H1 (cell line): Measurements from ENCODE around the gene ZNF284. TPM values are rescaled to one million over a fixed set of nuclear protein-coding genes. Genes with fewer than 3 reads are reported as not detected.

Experiments
- ASH2L ChIP-seq: fragments of 200-600, 300-600 bp; sonication (generic); IDR thresholded peaks from one replicate; pipeline ENCODE4 v1.7.1; 2017; ENCODE audit warnings: low read length
- ATF2 ChIP-seq: IDR thresholded peaks from 2 replicates; pipeline ENCODE4 v1.6.1; 2012; ENCODE audit warnings: low read length, inconsistent platforms
- ATF3 ChIP-seq: IDR thresholded peaks from 2 replicates; pipeline ENCODE4 v1.6.1; 2011; ENCODE audit warnings: low read depth, mild to moderate bottlenecking, low read length; ENCODE audit not compliant: insufficient read depth
- BACH1 ChIP-seq: IDR thresholded peaks from 2 replicates; pipeline ENCODE4 v1.6.1; 2012; ENCODE audit warnings: low read length, improper control_type of control experiment
- CHD1 ChIP-seq: IDR thresholded peaks from 2 replicates; pipeline ENCODE4 v1.6.1; 2012; ENCODE audit warnings: low read depth, low read length, improper control_type of control experiment
- CHD2 ChIP-seq: IDR thresholded peaks from 2 replicates; pipeline ENCODE4 v1.6.1; 2012; ENCODE audit warnings: low read length, improper control_type of control experiment
- CREB1 ChIP-seq: IDR thresholded peaks from 2 replicates; pipeline ENCODE4 v1.6.1; 2012; ENCODE audit warnings: inconsistent platforms
- GTF2F1 ChIP-seq: IDR thresholded peaks from 2 replicates; pipeline ENCODE4 v1.6.1; 2012; ENCODE audit warnings: low read depth, low read length, improper control_type of control experiment, borderline replicate concordance
- PHF8 ChIP-seq: fragments of 200-600 bp; sonication (generic); conservative IDR thresholded peaks from 2 replicates; pipeline ENCODE4 v1.7.1; 2012; ENCODE audit warnings: low read depth, mild to moderate bottlenecking, inconsistent platforms, low read length, moderate library complexity
- POLR2A ChIP-seq, 2 experiments: IDR thresholded peaks; 1 replicate in 1 of 2; 2 replicates in 1 of 2; pipeline ENCODE4 v1.6.1; 2011; ENCODE audit warnings: low read depth in 2 of 2, low read length in 2 of 2, mild to moderate bottlenecking in 2 of 2; ENCODE audit errors: control extremely low read depth in 1 of 2
- POU5F1 ChIP-seq: IDR thresholded peaks from 2 replicates; pipeline ENCODE4 v1.6.1; 2011; ENCODE audit warnings: low read depth, mild to moderate bottlenecking, low read length, moderate library complexity
- SAP30 ChIP-seq: fragments of 300-600 bp; sonication (generic); IDR thresholded peaks from 2 replicates; pipeline ENCODE4 v1.7.1; 2012; ENCODE audit warnings: low read length, moderate library complexity, mild to moderate bottlenecking, inconsistent platforms; ENCODE audit not compliant: insufficient read depth, insufficient replicate concordance
- SIN3A ChIP-seq, 2 experiments: IDR thresholded peaks in 1 of 2; conservative IDR thresholded peaks in 1 of 2; 2 replicates each; pipeline ENCODE4 v1.6.1; 2011 to 2012; ENCODE audit warnings: low read length in 2 of 2, improper control_type of control experiment in 1 of 2, low read depth in 1 of 2, mild to moderate bottlenecking in 1 of 2
- SIRT6 ChIP-seq: IDR thresholded peaks from one replicate; pipeline ENCODE4 v1.7.1; 2012; ENCODE audit warnings: low read length, inconsistent platforms
- SIX5 ChIP-seq: IDR thresholded peaks from 2 replicates; pipeline ENCODE4 v1.6.1; 2011; ENCODE audit warnings: mild to moderate bottlenecking, low read depth, low read length
- SP1 ChIP-seq: IDR thresholded peaks from 2 replicates; pipeline ENCODE4 v1.6.1; 2011; ENCODE audit warnings: low read depth, low read length
- TAF7 ChIP-seq: optimal IDR thresholded peaks from 2 replicates; pipeline ENCODE3; 2011; ENCODE audit warnings: low read depth, mild to moderate bottlenecking, inconsistent platforms, low read length, moderate library complexity, borderline replicate concordance
- TBP ChIP-seq: IDR thresholded peaks from 2 replicates; pipeline ENCODE4 v1.6.1; 2011; ENCODE audit warnings: low read depth, low read length, improper control_type of control experiment
- TCF12 ChIP-seq: IDR thresholded peaks from 2 replicates; pipeline ENCODE4 v1.6.1; 2011; ENCODE audit warnings: low read depth, mild to moderate bottlenecking, low read length
- TEAD4 ChIP-seq: IDR thresholded peaks from 2 replicates; pipeline ENCODE4 v1.6.1; 2012; ENCODE audit warnings: low read depth, low read length, inconsistent platforms, mixed read lengths
- USF2 ChIP-seq: IDR thresholded peaks from 2 replicates; pipeline ENCODE4 v1.6.1; 2011; ENCODE audit warnings: low read length, improper control_type of control experiment
- ZNF274 ChIP-seq: IDR thresholded peaks from 2 replicates; pipeline ENCODE4 v1.7.0; 2012; ENCODE audit warnings: low read length, borderline replicate concordance; ENCODE audit errors: extremely low read depth
- polyA plus RNA-seq, 7 experiments: library from polyadenylated mRNA; depleted of rRNA in 3 of 7; stranded (reverse) in 5 of 7; unstranded in 2 of 7; fragments of >200 nt in 5 of 7; fragments of 200-250 nt in 2 of 7; gene quantifications; 1 replicate in 5 of 7; 2 replicates in 1 of 7; 4 replicates in 1 of 7; pipeline versions ENCODE4 v1.2.1 to v1.2.3, GENCODE V29; 2011 to 2013; ENCODE audit warnings: missing spikeins in 2 of 7, mixed read lengths in 2 of 7
- total RNA-seq: library from RNA; stranded (reverse); fragmentation: NEBNext Ultra II Directional; extraction: Animal tissue kit (Norgen Biotek cat#: 25700); gene quantifications from 2 replicates; pipeline ENCODE4 v1.2.1, GENCODE V29; 2021

Gene ZNF284
- total and polyA plus RNA-seq, 2 of the 8 experiments (the other 6 are each of a cell fraction or from before 2014, with no cell fraction given) = 1.1 to 3.4 TPM

GRCh38 chr19:44113138-44113783 lies 41.3 kb downstream of the ZNF284 start, which contains the start of gene ZNF225 (continued):
- TF ChIP-seq SIN3A (conservative IDR thresholded peaks at IDR 0.05 in 1 of 2, IDR thresholded peaks at IDR 0.05 in 1 of 2; ENCODE audit: low read depth in 1 of 2, low read length in 2 of 2) (peak; percentile 31 to 80; a peak in 1 of 4 replicates), ATF2 (no peak), CHD1 (no peak), ATF3 (0 out of 2 replicates have a peak, but pooled peaks have one; percentile 26), SIRT6 (no peak), POU5F1 (no peak), SAP30 (no peak), TCF12 (0 out of 2 replicates have a peak, but pooled peaks have one; percentile 40), SIX5 (peak; percentile 99), BACH1 (no peak), TBP (peak; percentile 77), TEAD4 (0 out of 2 replicates have a peak, but pooled peaks have one; percentile 9), CHD2 (peak; percentile 70), USF2 (no peak), TAF7 (no peak), ASH2L (peak; percentile 41), CREB1 (peak; percentile 71), ZNF274 (no peak), SP1 (0 out of 2 replicates have a peak, but pooled peaks have one; percentile 12), GTF2F1 (no peak), POLR2A (IDR thresholded peaks at IDR 0.05; ENCODE audit: control extremely low read depth in 1 of 2, low read depth in 2 of 2, low read length in 2 of 2) (peak; percentile 92 to 96), PHF8 (0 out of 2 replicates have a peak, but pooled peaks have one; percentile 13)
